Large intestine (tissue), 12 donors: ENCODE measurements around the gene PLXNB2. TPM values are rescaled to one million over a fixed set of nuclear protein-coding genes. Genes with fewer than 3 reads are reported as not detected.

Experiments
- DNase-seq, 2 donors: peaks; one replicate each; pipeline versions ENCODE4 v3.0.0 to v3.0.0-alpha.2; 2013
- H3K27ac ChIP-seq: one replicate; pipeline ENCODE4 v1.5.1; 2013; ENCODE audit warnings: low read length
- H3K27me3 ChIP-seq: 2 replicates; pipeline ENCODE4 v1.6.1; 2013; ENCODE audit warnings: low read length; ENCODE audit not compliant: control insufficient read depth, insufficient read depth
- H3K36me3 ChIP-seq: 2 replicates; pipeline ENCODE4 v1.6.1; 2013; ENCODE audit warnings: low read length; ENCODE audit not compliant: control insufficient read depth, insufficient read depth
- H3K4me1 ChIP-seq: one replicate; pipeline ENCODE4 v1.6.1; 2013; ENCODE audit warnings: low read length; ENCODE audit not compliant: control insufficient read depth, insufficient read depth
- H3K4me3 ChIP-seq: one replicate; pipeline ENCODE4 v1.5.1; 2013; ENCODE audit warnings: low read length
- H3K9me3 ChIP-seq: one replicate; pipeline ENCODE4 v1.6.1; 2013; ENCODE audit warnings: mild to moderate bottlenecking, low read depth, low read length, moderate library complexity; ENCODE audit not compliant: control insufficient read depth
- WGBS: methylation state at CpG from one replicate; pipeline ENCODE4 v1.1.5; 2013; ENCODE audit warnings: low lambda C conversion rate; ENCODE audit not compliant: insufficient coverage; 5-methylcytosine and 5-hydroxymethylcytosine counted together
- long read RNA-seq, 11 donors: transcript quantifications; one replicate each; lab custom pipeline, GENCODE V29; 2026
- polyA plus RNA-seq: library from polyadenylated mRNA; unstranded; fragments of 120-200 nt; gene quantifications from one replicate; pipeline ENCODE4 v1.2.1, GENCODE V29; 2013

The PLXNB2 gene, protein sequence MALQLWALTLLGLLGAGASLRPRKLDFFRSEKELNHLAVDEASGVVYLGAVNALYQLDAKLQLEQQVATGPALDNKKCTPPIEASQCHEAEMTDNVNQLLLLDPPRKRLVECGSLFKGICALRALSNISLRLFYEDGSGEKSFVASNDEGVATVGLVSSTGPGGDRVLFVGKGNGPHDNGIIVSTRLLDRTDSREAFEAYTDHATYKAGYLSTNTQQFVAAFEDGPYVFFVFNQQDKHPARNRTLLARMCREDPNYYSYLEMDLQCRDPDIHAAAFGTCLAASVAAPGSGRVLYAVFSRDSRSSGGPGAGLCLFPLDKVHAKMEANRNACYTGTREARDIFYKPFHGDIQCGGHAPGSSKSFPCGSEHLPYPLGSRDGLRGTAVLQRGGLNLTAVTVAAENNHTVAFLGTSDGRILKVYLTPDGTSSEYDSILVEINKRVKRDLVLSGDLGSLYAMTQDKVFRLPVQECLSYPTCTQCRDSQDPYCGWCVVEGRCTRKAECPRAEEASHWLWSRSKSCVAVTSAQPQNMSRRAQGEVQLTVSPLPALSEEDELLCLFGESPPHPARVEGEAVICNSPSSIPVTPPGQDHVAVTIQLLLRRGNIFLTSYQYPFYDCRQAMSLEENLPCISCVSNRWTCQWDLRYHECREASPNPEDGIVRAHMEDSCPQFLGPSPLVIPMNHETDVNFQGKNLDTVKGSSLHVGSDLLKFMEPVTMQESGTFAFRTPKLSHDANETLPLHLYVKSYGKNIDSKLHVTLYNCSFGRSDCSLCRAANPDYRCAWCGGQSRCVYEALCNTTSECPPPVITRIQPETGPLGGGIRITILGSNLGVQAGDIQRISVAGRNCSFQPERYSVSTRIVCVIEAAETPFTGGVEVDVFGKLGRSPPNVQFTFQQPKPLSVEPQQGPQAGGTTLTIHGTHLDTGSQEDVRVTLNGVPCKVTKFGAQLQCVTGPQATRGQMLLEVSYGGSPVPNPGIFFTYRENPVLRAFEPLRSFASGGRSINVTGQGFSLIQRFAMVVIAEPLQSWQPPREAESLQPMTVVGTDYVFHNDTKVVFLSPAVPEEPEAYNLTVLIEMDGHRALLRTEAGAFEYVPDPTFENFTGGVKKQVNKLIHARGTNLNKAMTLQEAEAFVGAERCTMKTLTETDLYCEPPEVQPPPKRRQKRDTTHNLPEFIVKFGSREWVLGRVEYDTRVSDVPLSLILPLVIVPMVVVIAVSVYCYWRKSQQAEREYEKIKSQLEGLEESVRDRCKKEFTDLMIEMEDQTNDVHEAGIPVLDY (N-terminal part only)
- 65.0 TPM for polyA plus RNA-seq
- long read RNA-seq, donor 1, partial matches to known transcripts = 0 of 2 reads
- long read RNA-seq, donor 1, other reads (novel, unspliced or antisense) = 0 of 2 reads
- long read RNA-seq, donor 2, partial matches to known transcripts = 0 of 2 reads
- long read RNA-seq, donor 2, other reads (novel, unspliced or antisense) = 0 of 2 reads
- long read RNA-seq, donor 3, full-length matches to known transcripts = 2 of 28 reads
- long read RNA-seq, donor 3, partial matches to known transcripts = 26 of 28 reads
- long read RNA-seq, donor 3, other reads (novel, unspliced or antisense) = 0 of 28 reads
- long read RNA-seq, donor 4 = 0 reads
- long read RNA-seq, donor 5, partial matches to known transcripts = 13 of 17 reads
- long read RNA-seq, donor 5, other reads (novel, unspliced or antisense) = 0 of 17 reads
- long read RNA-seq, donor 6, full-length matches to known transcripts = 3 of 3 reads
- long read RNA-seq, donor 6, partial matches to known transcripts = 0 of 3 reads
- long read RNA-seq, donor 6, other reads (novel, unspliced or antisense) = 0 of 3 reads
- long read RNA-seq, donor 7, full-length matches to known transcripts = 2 of 2 reads
- long read RNA-seq, donor 7, partial matches to known transcripts = 0 of 2 reads
- long read RNA-seq, donor 7, other reads (novel, unspliced or antisense) = 0 of 2 reads
- long read RNA-seq, donor 8, partial matches to known transcripts = 19 of 21 reads
- long read RNA-seq, donor 8, other reads (novel, unspliced or antisense) = 0 of 21 reads
- long read RNA-seq, donor 9, partial matches to known transcripts = 15 of 15 reads
- long read RNA-seq, donor 9, other reads (novel, unspliced or antisense) = 0 of 15 reads
- long read RNA-seq, donor 10, full-length matches to known transcripts = 3 of 3 reads
- long read RNA-seq, donor 10, partial matches to known transcripts = 0 of 3 reads
- long read RNA-seq, donor 10, other reads (novel, unspliced or antisense) = 0 of 3 reads
- long read RNA-seq, donor 11, partial matches to known transcripts = 17 of 17 reads
- long read RNA-seq, donor 11, other reads (novel, unspliced or antisense) = 0 of 17 reads

DNA sequence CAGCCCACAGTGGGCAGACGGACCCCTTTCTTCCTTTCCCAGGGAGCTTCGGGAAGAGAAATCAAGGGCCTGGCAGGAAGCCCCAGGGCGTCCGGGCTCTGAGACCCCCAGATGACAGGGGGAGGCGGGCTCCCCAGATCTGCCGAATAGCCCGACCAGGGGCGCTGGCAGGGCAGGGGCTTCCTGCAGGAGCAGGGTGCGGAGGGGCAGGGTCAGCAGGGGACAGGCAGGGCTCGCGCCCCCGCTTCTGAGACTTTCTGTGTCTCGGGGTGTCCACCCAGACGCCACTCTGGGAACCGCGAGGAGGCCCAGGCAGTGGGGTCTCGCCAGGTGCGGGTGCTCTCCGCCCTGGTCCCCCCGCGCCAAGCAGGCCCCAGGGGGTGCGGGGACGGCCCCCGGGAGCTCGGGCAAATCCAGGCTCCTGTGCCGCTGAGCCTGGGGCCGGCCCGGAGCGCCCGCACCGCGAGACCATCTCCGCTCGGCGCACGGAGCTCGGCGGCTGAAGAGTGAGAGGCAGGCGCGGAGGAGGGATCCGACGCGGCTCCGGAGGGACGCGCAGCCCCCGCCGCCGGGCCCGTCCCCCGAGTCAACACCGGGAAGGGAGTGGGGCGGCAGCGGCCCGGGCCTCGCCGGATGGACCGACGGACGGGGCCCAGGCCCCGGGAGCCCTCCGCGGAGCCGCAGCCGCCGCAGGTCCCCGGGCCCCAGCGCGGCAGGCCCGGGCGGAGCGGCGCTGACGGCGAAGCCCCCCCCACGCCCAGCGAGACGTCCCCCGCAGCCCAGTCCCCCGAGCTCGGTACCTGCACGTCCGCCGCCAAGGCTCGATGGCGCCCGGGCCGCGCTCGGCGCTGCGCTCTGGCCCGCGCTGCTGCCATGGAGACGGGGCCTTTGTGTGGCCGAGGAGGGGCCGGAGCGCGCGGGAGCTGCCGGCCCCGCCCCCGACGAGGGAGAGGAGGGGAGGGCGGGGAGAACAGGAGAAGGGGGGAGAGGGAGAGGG, at the start of gene PLXNB2:
PLXNB2 (minus strand) TSS at position 894 of the 997 bp plus-strand sequence. CDS start 17,062 bp downstream, outside the sequence.
- no CpG with 5 or more reads among the region's 105 CpGs for WGBS
- Histone ChIP-seq H3K4me3 (peak within 1 kb of the TSS; percentile 96), H3K27ac (peak within 1 kb of the TSS; percentile 83), H3K27me3 (no peaks in the 10 kb centered on the region), H3K36me3 (peaks cover 18% of the 10 kb centered on the region), H3K4me1 (peaks cover 52% of the 10 kb centered on the region), H3K9me3 (peaks cover 2% of the 10 kb centered on the region)
- DNase-seq = peak; percentile 78 to 84

DNA sequence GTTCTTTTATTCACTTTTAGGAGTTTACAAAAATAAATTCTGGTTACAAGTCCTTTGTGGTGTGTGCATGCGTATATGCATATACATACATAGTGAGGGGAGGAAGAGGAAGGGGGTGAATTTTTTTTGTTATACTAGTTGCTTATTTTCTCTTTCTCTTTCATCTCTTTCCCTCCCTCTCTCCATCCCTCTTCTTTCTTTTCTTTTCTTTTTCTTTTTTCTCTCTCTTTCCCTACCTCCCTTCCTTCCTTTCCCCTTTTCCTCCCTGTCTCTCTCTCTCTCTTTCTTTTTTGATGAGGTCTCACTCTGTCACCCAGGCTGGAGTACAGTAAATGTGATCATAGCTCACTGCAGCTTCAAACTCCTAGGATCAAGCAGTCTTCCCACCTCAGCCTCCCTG, 49.8 kb upstream of the PLXNB2 start:
- Histone ChIP-seq H3K27me3 (no peaks in the 10 kb centered on the region), H3K36me3 (peaks cover 27% of the 10 kb centered on the region), H3K4me1 (no peaks in the 10 kb centered on the region), H3K4me3 (no peak overlapping the region), H3K27ac (no peak overlapping the region), H3K9me3 (no peaks in the 10 kb centered on the region)
- 80% methylated on average over 1 of the region's 1 CpG for WGBS
- no peak for DNase-seq

DNA sequence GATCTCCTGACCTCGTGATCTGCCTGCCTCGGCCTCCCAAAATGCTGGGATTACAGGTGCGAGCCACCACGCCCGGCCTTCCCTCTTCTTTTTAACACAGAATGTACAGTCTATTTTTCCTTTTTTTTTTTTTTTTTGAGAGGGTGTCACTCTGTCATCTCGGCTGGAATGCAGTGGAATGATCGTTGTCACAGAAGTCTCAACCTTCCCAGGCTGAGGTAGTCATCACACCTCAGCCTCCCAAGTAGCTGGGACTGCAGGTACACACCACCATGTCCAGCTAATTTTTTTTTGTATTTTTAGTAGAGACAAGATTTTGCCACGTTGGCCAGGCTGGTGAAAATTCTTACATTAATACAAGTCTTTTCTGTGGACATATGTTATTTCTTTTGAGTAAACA, 48.7 kb upstream of the PLXNB2 start:
- Histone ChIP-seq H3K27me3 (no peaks in the 10 kb centered on the region), H3K4me1 (no peaks in the 10 kb centered on the region), H3K27ac (no peak overlapping the region), H3K36me3 (peaks cover 18% of the 10 kb centered on the region), H3K4me3 (no peak overlapping the region), H3K9me3 (no peaks in the 10 kb centered on the region)
- DNase-seq = no peak
- no CpG with 5 or more reads among the region's 8 CpGs for WGBS

DNA sequence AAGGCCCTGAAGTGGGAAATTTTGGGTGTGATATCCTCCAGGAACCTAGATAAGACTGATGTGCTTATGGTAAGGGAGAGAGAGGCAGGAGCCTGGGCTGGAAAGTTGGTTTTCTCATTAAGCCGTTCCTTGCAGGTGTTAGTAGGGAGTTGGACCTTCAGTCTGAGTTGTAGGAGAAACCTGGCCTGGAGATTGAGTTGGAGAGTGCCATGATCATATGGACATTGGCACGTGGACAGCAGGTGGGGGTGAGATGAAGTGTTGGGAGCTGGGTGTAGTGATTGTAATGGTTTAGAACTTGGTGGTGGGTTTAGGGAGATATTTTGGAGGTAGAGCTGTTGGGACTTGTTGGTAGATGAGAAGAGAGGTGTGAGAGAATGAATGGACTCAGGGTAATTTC, 40.6 kb upstream of the PLXNB2 start:
- H3K36me3 ChIP-seq = peaks cover 12% of the 10 kb centered on the region
- H3K9me3 ChIP-seq = no peaks in the 10 kb centered on the region
- no peak overlapping the region for H3K27ac ChIP-seq
- no peaks in the 10 kb centered on the region for H3K4me1 ChIP-seq
- no peak overlapping the region for H3K4me3 ChIP-seq
- no CpG with 5 or more reads among the region's 2 CpGs for WGBS
- DNase-seq = no peak
- H3K27me3 ChIP-seq = no peaks in the 10 kb centered on the region

DNA sequence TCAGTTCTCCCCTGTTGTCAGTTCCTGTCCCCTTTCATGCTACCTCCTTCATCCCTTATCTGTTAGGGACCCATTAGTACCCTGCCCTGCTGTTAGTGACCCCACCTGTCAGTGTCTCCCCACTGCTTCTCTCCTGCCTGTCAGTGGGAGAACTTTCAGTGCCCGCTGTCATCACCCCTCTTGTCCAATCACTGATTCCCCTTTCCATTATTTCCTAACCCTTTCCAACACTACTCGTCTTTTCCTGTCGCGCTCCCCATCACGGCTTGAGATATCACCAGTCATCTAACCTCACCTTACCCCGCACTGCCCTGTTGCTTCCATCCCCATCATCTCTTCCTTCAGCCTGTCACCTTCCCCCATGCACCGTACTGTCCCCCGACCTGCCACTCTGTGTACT, 39.7 kb upstream of the PLXNB2 start:
- no peak for DNase-seq
- 96% methylated on average over 4 of the region's 8 CpGs for WGBS

DNA sequence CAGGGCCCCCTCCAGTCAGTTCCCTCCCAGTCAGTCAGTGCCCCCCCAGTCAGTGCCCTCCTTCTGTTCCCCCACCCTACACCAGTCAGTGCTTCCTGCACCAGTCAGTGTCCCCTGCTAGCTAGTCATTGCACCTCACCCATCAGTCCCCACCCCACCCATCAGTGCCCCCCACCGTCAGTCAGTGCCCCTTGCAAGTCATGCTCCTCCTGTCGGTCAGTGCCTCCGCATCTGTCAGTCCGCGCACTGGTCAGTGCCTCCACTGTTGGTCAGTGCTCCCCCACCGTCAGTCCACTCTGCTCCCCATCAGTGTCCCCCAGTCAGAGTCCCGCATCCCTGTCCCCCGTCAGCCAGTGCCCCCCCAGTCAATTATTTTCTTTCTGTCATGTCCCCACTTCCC, 39.0 kb upstream of the PLXNB2 start:
- no peak for DNase-seq
- Histone ChIP-seq H3K4me1 (peaks cover 5% of the 10 kb centered on the region), H3K4me3 (no peak overlapping the region), H3K9me3 (no peaks in the 10 kb centered on the region), H3K27ac (no peak overlapping the region), H3K36me3 (peaks cover 4% of the 10 kb centered on the region), H3K27me3 (no peaks in the 10 kb centered on the region)
- WGBS = no CpG with 5 or more reads among the region's 8 CpGs

More for the DNA sequence above, 39.7 kb upstream of the PLXNB2 start:
- Histone ChIP-seq H3K4me1 (peaks cover 3% of the 10 kb centered on the region), H3K27ac (no peak overlapping the region), H3K9me3 (no peaks in the 10 kb centered on the region), H3K36me3 (peaks cover 6% of the 10 kb centered on the region), H3K4me3 (no peak overlapping the region), H3K27me3 (no peaks in the 10 kb centered on the region)

DNA sequence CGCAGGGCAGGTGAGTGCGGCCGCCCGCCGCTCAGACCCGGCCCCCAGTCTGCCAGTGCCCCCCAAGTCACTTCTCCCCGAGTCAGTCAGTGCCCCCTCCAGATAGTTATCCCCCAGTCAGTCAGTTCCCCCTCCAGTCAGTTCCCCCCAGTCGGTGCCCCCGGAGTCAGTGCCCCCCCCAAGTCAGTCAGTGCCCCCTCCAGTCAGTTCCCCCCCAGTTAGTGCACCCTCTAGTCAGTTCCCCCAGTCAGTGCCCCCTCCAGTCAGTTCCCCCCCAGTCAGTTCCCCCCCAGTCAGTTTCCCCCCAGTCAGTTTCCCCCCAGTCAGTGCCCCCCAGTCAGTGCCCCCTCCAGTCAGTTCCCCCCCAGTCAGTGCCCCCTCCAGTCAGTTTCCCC, 36.1 kb upstream of the PLXNB2 start:
- Histone ChIP-seq H3K27ac (no peak overlapping the region), H3K27me3 (no peaks in the 10 kb centered on the region), H3K9me3 (peaks cover 8% of the 10 kb centered on the region), H3K4me3 (peak overlapping the region; percentile 56), H3K36me3 (peaks cover 4% of the 10 kb centered on the region), H3K4me1 (peaks cover 5% of the 10 kb centered on the region)
- no CpG with 5 or more reads among the region's 9 CpGs for WGBS
- DNase-seq = no peak
